Measurements from ENCODE around the gene BRD4. TPM values are rescaled to one million over a fixed set of nuclear protein-coding genes. Genes with fewer than 3 reads are reported as not detected.

BRD4 gene
- total RNA-seq, 2 experiments from 2014 or later, result 33.6 to 143 TPM

DNA sequence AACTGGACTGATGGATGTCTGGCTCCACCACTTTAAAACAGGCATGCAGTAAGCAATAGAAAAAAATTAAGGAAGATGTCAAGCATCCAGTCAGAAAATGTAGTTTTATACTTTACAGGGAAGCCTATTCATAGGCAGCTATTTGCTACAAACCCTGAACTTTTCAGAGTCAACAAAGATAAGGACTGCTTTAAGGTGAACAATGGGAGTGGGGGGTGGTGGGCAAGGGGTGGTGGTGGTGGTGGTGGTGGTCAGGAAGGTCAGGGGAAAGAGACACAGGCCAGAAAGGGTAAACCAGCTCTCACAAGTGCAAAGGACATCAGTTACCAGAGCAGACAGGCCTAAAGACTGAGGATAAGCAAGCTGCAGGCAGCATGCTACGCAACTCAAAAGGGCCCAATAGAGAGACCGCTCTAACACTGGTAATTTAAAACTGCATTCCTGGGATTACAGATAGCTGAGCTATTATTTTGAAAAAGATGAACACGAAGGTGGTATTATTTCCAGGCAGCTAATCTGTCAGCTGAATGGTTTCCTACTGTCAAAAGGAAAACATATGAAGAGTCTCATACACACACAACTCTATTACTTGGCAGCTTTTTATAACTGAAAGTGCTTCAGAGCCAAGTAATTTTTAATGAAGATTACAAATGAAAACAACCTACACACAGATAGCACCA, 14.8 kb downstream of the BRD4 start:
- Histone ChIP-seq H3K4me2 (ENCODE audit: low read length) (peak overlapping the region; percentile 75), H3K79me2 (ENCODE audit: insufficient read depth, low read depth, low read length) (peaks cover 99% of the 10 kb centered on the region), H3K9me3 (ENCODE audit: low read length) (no peaks in the 10 kb centered on the region), H3K9me2 (ENCODE audit: insufficient read depth, low read length) (no peaks in the 10 kb centered on the region), H4K20me1 (ENCODE audit: insufficient read depth, low read length) (peaks cover 64% of the 10 kb centered on the region), H3K36me3 (ENCODE audit: insufficient read depth, low read length) (peaks cover 35% of the 10 kb centered on the region), H3K4me3 (ENCODE audit: low read depth, low read length, poor library complexity, severe bottlenecking) (peak overlapping the region; percentile 39), H3K4me1 (ENCODE audit: insufficient read depth, low read length, poor library complexity, severe bottlenecking) (peaks cover 61% of the 10 kb centered on the region), H2AFZ (ENCODE audit: low read length) (no peak overlapping the region), H3K27ac (ENCODE audit: low read depth, low read length, poor library complexity, severe bottlenecking) (peak overlapping the region; percentile 55)
- ChIA-PET POLR2A (interaction anchor here (0.6 to 2.0 kb wide), 7 partner anchors 9 to 251 kb away, joined by 3 to 9 read pairs (median 5); no protein-coding TSS in a partner anchor), CTCF (ENCODE audit: unreplicated experiment) (interaction anchor here (0.5 kb wide), 1 partner anchor 150 kb away, joined by 4 read pairs; no protein-coding TSS in a partner anchor)
- DNase-seq (ENCODE audit: low spot score), result no peak
- intact Hi-C loops (cut with micrococcal nuclease; ENCODE audit: unreplicated experiment), result no loop called here
- no TSS peak for BruUV-seq (replicated peaks)
- TF ChIP-seq CTCF (conservative IDR thresholded peaks at IDR 0.05; ENCODE audit: low read length) (no peak), EZH2phosphoT487 (IDR thresholded peaks at IDR 0.05; ENCODE audit: borderline replicate concordance, low read depth, low read length) (no peak)

GRCh38 chr19:15316498-15316897, 15.8 kb downstream of the BRD4 start:
- peaks cover 41% of the 10 kb centered on the region for H3K36me3 ChIP-seq (ENCODE audit: insufficient read depth, low read length)
- TF ChIP-seq EZH2phosphoT487 (IDR thresholded peaks at IDR 0.05; ENCODE audit: borderline replicate concordance, low read depth, low read length), result no peak
- TF ChIP-seq CTCF (conservative IDR thresholded peaks at IDR 0.05; ENCODE audit: low read length), result no peak
- BruUV-seq (replicated peaks), result no TSS peak
- H3K4me1 ChIP-seq (ENCODE audit: insufficient read depth, low read length, poor library complexity, severe bottlenecking), result peaks cover 54% of the 10 kb centered on the region
- peaks cover 61% of the 10 kb centered on the region for H4K20me1 ChIP-seq (ENCODE audit: insufficient read depth, low read length)
- H3K9me3 ChIP-seq (ENCODE audit: low read length), result no peaks in the 10 kb centered on the region
- ChIA-PET POLR2A (interaction anchor here (0.5 to 2.0 kb wide), 6 partner anchors 8 to 54 kb away, joined by 3 to 9 read pairs (median 4); no protein-coding TSS in a partner anchor), CTCF (ENCODE audit: unreplicated experiment) (no interaction called here)
- H3K9me2 ChIP-seq (ENCODE audit: insufficient read depth, low read length), result no peaks in the 10 kb centered on the region
- peak overlapping the region; percentile 75 for H3K4me2 ChIP-seq (ENCODE audit: low read length)
- intact Hi-C loops (cut with micrococcal nuclease; ENCODE audit: unreplicated experiment), result no loop called here
- DNase-seq (ENCODE audit: low spot score), result peak; percentile 64
- peaks cover 100% of the 10 kb centered on the region for H3K79me2 ChIP-seq (ENCODE audit: insufficient read depth, low read depth, low read length)
- H3K27ac ChIP-seq (ENCODE audit: low read depth, low read length, poor library complexity, severe bottlenecking), result peak overlapping the region; percentile 55
- H3K4me3 ChIP-seq (ENCODE audit: low read depth, low read length, poor library complexity, severe bottlenecking), result peak overlapping the region; percentile 39
- no peak overlapping the region for H2AFZ ChIP-seq (ENCODE audit: low read length)

DNA sequence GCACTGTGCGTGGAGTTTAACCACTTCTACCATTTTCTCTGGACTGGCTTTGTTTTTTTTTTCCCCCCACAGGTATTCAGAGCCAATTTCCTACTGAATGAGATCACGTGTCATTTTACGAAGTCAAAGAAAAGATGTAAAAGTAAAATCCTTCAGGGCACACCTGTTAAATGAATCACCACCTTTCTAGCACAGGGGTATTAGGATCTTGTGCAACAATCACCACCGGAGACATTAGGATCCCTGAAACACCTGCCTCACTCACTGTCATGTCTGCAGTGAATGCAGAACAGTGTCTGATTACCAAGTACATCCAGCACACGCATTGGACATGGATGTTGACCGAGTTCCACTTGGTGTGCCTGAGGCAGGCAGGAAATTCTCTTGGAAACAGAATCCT, 17.2 kb downstream of the BRD4 start:
- Histone ChIP-seq H3K79me2 (ENCODE audit: insufficient read depth, low read depth, low read length) (peaks cover 100% of the 10 kb centered on the region), H3K9me2 (ENCODE audit: insufficient read depth, low read length) (no peaks in the 10 kb centered on the region), H3K27ac (ENCODE audit: low read depth, low read length, poor library complexity, severe bottlenecking) (no peak overlapping the region), H3K36me3 (ENCODE audit: insufficient read depth, low read length) (peaks cover 47% of the 10 kb centered on the region), H3K9me3 (ENCODE audit: low read length) (no peaks in the 10 kb centered on the region), H4K20me1 (ENCODE audit: insufficient read depth, low read length) (peaks cover 57% of the 10 kb centered on the region), H3K4me1 (ENCODE audit: insufficient read depth, low read length, poor library complexity, severe bottlenecking) (peaks cover 42% of the 10 kb centered on the region), H2AFZ (ENCODE audit: low read length) (no peak overlapping the region), H3K4me3 (ENCODE audit: low read depth, low read length, poor library complexity, severe bottlenecking) (no peak overlapping the region), H3K4me2 (ENCODE audit: low read length) (no peak overlapping the region)
- no peak for TF ChIP-seq CTCF (conservative IDR thresholded peaks at IDR 0.05; ENCODE audit: low read length)
- no peak for DNase-seq (ENCODE audit: low spot score)
- ChIA-PET POLR2A (interaction anchor here (0.7 to 1.0 kb wide), 2 partner anchors 11 to 982 kb away, joined by 3 read pairs; no protein-coding TSS in a partner anchor), CTCF (ENCODE audit: unreplicated experiment) (no interaction called here)
- intact Hi-C loops (cut with micrococcal nuclease; ENCODE audit: unreplicated experiment), result no loop called here
- no TSS peak for BruUV-seq (replicated peaks)

Data from OCI-LY7 (cell line).